Prostate gland (tissue), 2 donors: Measurements from ENCODE around the gene THSD4.

Experiments used
- POLR2A ChIP-seq: fragments of 450-650 bp; IDR thresholded peaks from one replicate; pipeline ENCODE4 v1.6.1; 2016; ENCODE audit warnings: antibody characterized with exemption, mild to moderate bottlenecking
- TF ChIP-seq, protein P1 (sequence below), 4 experiments: fragments of 200-600 bp in 2 of 4; fragments of 450-650 bp in 2 of 4; sonication (generic) in 2 of 4; IDR thresholded peaks; 1 replicate in 3 of 4; 2 replicates in 1 of 4; pipeline ENCODE4 v1.5.1; 2016 to 2019; ENCODE audit warnings: antibody characterized with exemption in 4 of 4, mild to moderate bottlenecking in 2 of 4, moderate library complexity in 2 of 4

DNA sequence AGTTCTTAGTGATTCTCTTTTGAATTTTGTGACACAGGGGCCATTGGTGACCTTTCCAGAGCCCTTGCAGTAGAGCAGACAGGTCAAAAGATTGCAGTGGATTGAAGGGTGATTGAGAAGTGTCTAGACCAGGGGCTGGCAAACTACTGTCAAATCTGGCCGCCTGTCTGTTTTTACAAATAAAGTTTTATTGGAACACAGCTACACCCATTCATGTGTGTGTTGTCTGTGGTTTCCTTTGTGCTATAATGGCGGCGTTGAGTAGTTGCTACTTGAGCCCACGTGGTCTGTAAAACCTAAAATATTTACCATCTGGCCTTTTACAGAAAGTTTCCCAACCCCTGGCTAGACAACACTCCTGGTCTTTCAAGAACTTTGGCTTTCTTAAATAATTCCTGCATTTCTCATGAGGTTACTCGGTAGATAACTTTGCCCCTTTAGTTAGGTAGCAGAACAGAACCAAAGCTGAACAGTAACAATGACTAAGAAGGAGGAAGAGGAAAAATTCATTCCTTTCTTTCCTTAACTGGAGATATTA lies 430.0 kb downstream of the THSD4 start:
- TF ChIP-seq, protein P1, sequence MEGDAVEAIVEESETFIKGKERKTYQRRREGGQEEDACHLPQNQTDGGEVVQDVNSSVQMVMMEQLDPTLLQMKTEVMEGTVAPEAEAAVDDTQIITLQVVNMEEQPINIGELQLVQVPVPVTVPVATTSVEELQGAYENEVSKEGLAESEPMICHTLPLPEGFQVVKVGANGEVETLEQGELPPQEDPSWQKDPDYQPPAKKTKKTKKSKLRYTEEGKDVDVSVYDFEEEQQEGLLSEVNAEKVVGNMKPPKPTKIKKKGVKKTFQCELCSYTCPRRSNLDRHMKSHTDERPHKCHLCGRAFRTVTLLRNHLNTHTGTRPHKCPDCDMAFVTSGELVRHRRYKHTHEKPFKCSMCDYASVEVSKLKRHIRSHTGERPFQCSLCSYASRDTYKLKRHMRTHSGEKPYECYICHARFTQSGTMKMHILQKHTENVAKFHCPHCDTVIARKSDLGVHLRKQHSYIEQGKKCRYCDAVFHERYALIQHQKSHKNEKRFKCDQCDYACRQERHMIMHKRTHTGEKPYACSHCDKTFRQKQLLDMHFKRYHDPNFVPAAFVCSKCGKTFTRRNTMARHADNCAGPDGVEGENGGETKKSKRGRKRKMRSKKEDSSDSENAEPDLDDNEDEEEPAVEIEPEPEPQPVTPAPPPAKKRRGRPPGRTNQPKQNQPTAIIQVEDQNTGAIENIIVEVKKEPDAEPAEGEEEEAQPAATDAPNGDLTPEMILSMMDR (IDR thresholded peaks at IDR 0.05) = no peak
- TF ChIP-seq POLR2A = no peak
